ENCODE data around the gene CNN1. TPM values are rescaled to one million over a fixed set of nuclear protein-coding genes. Genes with fewer than 3 reads are reported as not detected.

CNN1 gene
- total and polyA plus RNA-seq, 4 donors, result 3.6 to 11.2 (median 3.9) TPM

DNA sequence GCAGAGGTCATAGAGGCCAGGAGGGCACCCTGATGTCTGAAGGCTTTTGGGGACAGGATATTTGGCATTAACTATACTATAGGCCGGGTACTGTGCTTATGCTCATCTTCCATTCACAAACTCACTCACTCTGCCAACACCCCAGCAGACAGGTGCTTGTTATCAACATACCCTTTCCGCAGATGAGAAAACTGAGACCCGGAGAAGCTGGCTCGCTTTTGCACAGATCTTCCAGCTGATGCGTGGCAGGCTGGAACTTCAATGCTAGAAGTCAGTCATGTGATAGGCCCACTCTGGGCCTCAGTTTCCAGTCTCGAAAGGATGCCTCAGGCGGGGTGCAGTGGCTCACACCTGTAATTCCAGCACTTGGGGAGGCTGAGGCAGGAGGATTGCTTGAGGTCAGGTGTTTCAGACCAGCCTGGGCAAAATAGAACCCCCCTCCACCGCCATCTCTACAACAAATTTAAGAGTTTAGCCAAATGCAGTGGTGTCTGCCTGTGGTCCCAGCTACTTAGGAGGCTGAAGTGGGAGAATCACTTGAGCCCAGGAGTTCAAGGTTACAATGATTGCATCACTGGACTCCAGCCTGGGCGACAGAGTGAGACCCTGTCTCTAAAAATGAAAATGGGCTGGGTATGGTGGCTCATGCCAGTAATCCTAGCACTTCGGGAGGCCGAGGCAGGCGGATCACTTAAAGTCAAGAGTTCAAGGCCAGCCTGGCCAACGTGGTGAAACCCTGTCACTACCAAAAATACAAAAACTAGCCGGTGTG lies 9.5 kb downstream of the CNN1 start:
- Histone ChIP-seq H3K9me3 (ENCODE audit: control insufficient read depth, insufficient read depth, low read length) (no peaks in the 10 kb centered on the region), H3K4me1 (ENCODE audit: control insufficient read depth, insufficient read depth, low read length) (no peaks in the 10 kb centered on the region), H3K36me3 (ENCODE audit: control insufficient read depth, insufficient read depth, low read length) (peaks cover 27% of the 10 kb centered on the region), H3K27ac (ENCODE audit: low read depth, low read length) (no peak overlapping the region), H3K27me3 (ENCODE audit: control insufficient read depth, insufficient read depth, low read length) (no peaks in the 10 kb centered on the region), H3K4me3 (ENCODE audit: low read depth, low read length) (no peak overlapping the region)
- 95% methylated on average over 8 of the region's 14 CpGs for WGBS (ENCODE audit: insufficient coverage)
- DNase-seq (ENCODE audit: low read depth in 4 of 6, low spot score in 6 of 6), result no peak

DNA sequence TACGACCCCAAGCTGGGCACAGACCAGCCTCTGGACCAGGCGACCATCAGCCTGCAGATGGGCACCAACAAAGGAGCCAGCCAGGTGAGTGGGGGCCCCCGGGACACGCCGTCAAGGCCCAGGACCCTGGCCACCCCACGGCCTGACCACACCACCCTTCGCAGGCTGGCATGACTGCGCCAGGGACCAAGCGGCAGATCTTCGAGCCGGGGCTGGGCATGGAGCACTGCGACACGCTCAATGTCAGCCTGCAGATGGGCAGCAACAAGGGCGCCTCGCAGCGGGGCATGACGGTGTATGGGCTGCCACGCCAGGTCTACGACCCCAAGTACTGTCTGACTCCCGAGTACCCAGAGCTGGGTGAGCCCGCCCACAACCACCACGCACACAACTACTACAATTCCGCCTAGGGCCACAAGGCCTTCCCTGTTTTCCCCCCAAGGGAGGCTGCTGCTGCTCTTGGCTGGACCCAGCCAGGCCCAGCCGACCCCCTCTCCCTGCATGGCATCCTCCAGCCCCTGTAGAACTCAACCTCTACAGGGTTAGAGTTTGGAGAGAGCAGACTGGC lies 10.8 kb downstream of the CNN1 start:
- Histone ChIP-seq H3K9me3 (ENCODE audit: control insufficient read depth, insufficient read depth, low read length) (no peaks in the 10 kb centered on the region), H3K4me1 (ENCODE audit: control insufficient read depth, insufficient read depth, low read length) (no peaks in the 10 kb centered on the region), H3K4me3 (ENCODE audit: low read depth, low read length) (no peak overlapping the region), H3K27me3 (ENCODE audit: control insufficient read depth, insufficient read depth, low read length) (no peaks in the 10 kb centered on the region), H3K27ac (ENCODE audit: low read depth, low read length) (no peak overlapping the region), H3K36me3 (ENCODE audit: control insufficient read depth, insufficient read depth, low read length) (peaks cover 41% of the 10 kb centered on the region)
- DNase-seq (ENCODE audit: low read depth in 4 of 6, low spot score in 6 of 6), result no peak
- 89% methylated on average over 22 of the region's 24 CpGs for WGBS (ENCODE audit: insufficient coverage)

DNA sequence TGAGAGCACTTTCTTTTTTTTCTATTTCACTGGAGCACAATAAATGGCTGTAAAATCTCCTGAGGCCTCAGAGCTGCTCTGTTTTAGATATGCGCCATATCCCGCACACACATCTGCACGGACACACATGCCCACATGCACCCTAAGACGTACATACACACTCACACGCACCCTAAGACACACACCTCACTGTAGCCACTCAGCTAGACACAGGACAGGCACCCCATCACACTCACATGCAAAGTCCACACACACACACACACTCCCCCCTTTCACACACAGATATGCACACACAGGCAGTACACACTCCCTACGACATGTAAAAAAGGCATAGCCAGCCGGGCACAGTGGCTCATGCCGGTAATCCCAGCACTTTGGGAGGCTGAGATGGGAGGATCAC lies 11.6 kb downstream of the CNN1 start:
- no peak for DNase-seq (ENCODE audit: low read depth in 4 of 6, low spot score in 6 of 6)
- 72% methylated on average over 5 of the region's 8 CpGs for WGBS (ENCODE audit: insufficient coverage)
- H3K27ac ChIP-seq (ENCODE audit: low read depth, low read length), result no peak overlapping the region
- no peaks in the 10 kb centered on the region for H3K27me3 ChIP-seq (ENCODE audit: control insufficient read depth, insufficient read depth, low read length)
- peaks cover under 1% of the 10 kb centered on the region for H3K4me1 ChIP-seq (ENCODE audit: control insufficient read depth, insufficient read depth, low read length)
- H3K9me3 ChIP-seq (ENCODE audit: control insufficient read depth, insufficient read depth, low read length), result no peaks in the 10 kb centered on the region
- H3K4me3 ChIP-seq (ENCODE audit: low read depth, low read length), result no peak overlapping the region
- H3K36me3 ChIP-seq (ENCODE audit: control insufficient read depth, insufficient read depth, low read length), result peaks cover 48% of the 10 kb centered on the region

DNA sequence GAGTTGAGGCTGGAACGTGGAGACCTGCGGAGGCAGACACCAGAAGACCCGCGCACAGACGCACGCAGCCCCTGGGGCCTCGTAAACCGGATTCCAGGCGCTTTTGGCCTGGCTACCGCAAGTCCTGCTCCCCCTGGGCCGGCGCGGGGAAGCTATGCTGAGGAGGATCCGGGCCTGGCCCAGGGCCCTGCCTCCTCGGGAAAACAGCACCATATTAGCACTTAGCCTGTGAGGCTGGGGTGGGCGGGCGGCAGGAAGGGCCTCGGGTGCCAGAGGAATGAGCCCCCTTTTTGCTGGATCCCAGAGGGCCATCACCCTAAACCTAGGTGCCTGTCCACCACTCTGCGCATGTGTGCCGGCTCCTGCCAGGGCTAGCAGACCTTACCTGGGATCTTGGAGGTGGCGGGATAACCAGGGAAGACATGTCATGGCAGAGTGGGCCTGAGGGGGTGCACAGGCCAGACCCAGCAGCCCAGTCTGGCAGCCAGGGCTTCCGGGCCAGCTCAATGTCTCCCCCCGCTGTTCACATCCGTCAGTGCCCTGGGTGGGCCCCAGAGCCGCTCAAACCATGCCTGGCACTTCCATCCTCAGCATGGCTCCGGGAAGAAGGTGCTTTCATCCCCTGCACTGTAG lies 13.1 kb downstream of the CNN1 start:
- Histone ChIP-seq H3K4me1 (ENCODE audit: control insufficient read depth, insufficient read depth, low read length) (peaks cover 11% of the 10 kb centered on the region), H3K9me3 (ENCODE audit: control insufficient read depth, insufficient read depth, low read length) (no peaks in the 10 kb centered on the region), H3K4me3 (ENCODE audit: low read depth, low read length) (no peak overlapping the region), H3K36me3 (ENCODE audit: control insufficient read depth, insufficient read depth, low read length) (peaks cover 58% of the 10 kb centered on the region), H3K27me3 (ENCODE audit: control insufficient read depth, insufficient read depth, low read length) (no peaks in the 10 kb centered on the region), H3K27ac (ENCODE audit: low read depth, low read length) (no peak overlapping the region)
- DNase-seq (ENCODE audit: low read depth in 4 of 6, low spot score in 6 of 6), result no peak
- WGBS (ENCODE audit: insufficient coverage), result 82% methylated on average over 25 of the region's 26 CpGs

DNA sequence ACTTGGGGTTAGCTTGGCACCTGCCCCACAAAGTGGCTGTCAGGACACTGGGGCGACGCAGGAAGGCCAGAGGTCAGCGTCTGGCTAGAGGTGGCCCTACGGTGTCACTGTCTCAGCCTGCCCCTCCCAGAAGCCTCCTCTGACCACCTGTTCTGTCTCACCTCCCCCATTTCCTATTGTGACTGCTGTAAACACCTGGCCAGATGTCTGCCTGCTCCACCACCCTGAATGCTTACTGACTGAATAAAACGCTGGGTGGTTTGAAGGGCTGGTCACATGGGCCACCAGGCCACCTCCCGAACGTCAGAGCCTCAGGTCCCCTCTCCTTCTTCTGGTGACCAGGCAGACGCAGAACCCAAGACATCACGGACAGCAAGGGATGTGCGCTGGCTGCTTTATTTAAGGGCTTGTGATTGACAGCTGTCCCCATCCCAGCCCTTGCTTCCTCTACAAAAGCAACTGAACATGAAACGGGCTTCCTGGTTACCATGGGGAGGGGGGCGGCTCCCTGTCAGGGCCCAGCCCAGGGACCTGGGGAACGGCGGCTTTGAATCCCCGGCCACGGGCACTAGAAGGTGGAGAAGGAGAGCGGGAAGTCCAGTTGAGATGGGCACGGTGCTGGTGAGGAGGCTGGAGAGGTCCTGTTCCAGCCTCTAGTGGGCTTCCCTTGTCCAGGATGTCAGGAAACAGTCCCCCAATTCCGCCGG lies 14.2 kb downstream of the CNN1 start:
- no peak overlapping the region for H3K4me3 ChIP-seq (ENCODE audit: low read depth, low read length)
- no peak for DNase-seq (ENCODE audit: low read depth in 4 of 6, low spot score in 6 of 6)
- H3K36me3 ChIP-seq (ENCODE audit: control insufficient read depth, insufficient read depth, low read length), result peaks cover 62% of the 10 kb centered on the region
- H3K27ac ChIP-seq (ENCODE audit: low read depth, low read length), result no peak overlapping the region
- 81% methylated on average over 16 of the region's 20 CpGs for WGBS (ENCODE audit: insufficient coverage)
- no peaks in the 10 kb centered on the region for H3K27me3 ChIP-seq (ENCODE audit: control insufficient read depth, insufficient read depth, low read length)
- H3K9me3 ChIP-seq (ENCODE audit: control insufficient read depth, insufficient read depth, low read length), result no peaks in the 10 kb centered on the region
- H3K4me1 ChIP-seq (ENCODE audit: control insufficient read depth, insufficient read depth, low read length), result peaks cover 22% of the 10 kb centered on the region

DNA sequence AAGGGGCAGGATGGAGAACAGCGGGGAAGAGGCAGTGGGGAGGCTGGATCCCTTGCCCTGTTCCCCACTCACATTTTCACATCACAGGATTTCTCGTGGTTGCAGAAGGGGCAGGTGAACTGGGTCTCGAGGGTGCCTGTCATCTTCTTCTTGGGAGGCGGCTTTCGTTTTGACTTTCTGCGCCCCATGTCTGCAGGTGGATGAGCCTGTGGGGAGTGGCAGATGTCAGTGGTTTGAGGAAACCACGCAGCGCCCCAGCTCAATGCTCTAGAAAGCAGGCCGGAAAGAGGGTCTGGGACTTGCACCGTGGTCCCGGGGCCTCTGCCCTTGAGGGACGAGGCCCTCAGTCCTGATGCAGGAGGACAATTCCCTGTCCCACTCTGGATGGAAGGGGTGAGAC lies 15.5 kb downstream of the CNN1 start:
- Histone ChIP-seq H3K4me3 (ENCODE audit: low read depth, low read length) (no peak overlapping the region), H3K27ac (ENCODE audit: low read depth, low read length) (no peak overlapping the region), H3K4me1 (ENCODE audit: control insufficient read depth, insufficient read depth, low read length) (peaks cover 30% of the 10 kb centered on the region), H3K9me3 (ENCODE audit: control insufficient read depth, insufficient read depth, low read length) (no peaks in the 10 kb centered on the region), H3K36me3 (ENCODE audit: control insufficient read depth, insufficient read depth, low read length) (peaks cover 62% of the 10 kb centered on the region), H3K27me3 (ENCODE audit: control insufficient read depth, insufficient read depth, low read length) (no peaks in the 10 kb centered on the region)
- no peak for DNase-seq (ENCODE audit: low read depth in 4 of 6, low spot score in 6 of 6)
- 94% methylated on average over 11 of the region's 12 CpGs for WGBS (ENCODE audit: insufficient coverage)

DNA sequence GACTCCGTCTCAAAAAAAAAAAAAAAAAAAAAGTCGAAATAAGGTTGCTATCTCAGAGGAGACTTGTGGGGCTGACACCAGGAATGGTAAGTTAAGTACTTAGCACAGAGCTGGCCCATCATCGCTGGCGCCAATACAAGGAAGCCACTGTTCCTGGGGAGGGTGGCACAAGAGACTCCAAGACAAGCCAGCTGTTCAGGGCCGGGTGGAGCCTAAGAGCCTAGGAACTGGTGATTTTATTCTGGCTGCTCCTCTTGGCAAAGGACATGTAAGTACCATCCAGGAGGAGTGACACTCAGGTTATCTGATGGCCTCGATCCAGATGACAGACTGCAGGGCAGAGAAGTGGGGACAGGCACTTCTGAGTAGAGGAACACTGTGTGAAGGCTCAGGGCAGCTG lies 16.6 kb downstream of the CNN1 start:
- H3K9me3 ChIP-seq (ENCODE audit: control insufficient read depth, insufficient read depth, low read length), result no peaks in the 10 kb centered on the region
- H3K36me3 ChIP-seq (ENCODE audit: control insufficient read depth, insufficient read depth, low read length), result peaks cover 55% of the 10 kb centered on the region
- H3K27me3 ChIP-seq (ENCODE audit: control insufficient read depth, insufficient read depth, low read length), result no peaks in the 10 kb centered on the region
- H3K4me3 ChIP-seq (ENCODE audit: low read depth, low read length), result no peak overlapping the region
- 71% methylated on average over 4 of the region's 6 CpGs for WGBS (ENCODE audit: insufficient coverage)
- no peak overlapping the region for H3K27ac ChIP-seq (ENCODE audit: low read depth, low read length)
- DNase-seq (ENCODE audit: low read depth in 4 of 6, low spot score in 6 of 6), result peak in 1 of 6 donors; percentile 47
- peaks cover 39% of the 10 kb centered on the region for H3K4me1 ChIP-seq (ENCODE audit: control insufficient read depth, insufficient read depth, low read length)

DNA sequence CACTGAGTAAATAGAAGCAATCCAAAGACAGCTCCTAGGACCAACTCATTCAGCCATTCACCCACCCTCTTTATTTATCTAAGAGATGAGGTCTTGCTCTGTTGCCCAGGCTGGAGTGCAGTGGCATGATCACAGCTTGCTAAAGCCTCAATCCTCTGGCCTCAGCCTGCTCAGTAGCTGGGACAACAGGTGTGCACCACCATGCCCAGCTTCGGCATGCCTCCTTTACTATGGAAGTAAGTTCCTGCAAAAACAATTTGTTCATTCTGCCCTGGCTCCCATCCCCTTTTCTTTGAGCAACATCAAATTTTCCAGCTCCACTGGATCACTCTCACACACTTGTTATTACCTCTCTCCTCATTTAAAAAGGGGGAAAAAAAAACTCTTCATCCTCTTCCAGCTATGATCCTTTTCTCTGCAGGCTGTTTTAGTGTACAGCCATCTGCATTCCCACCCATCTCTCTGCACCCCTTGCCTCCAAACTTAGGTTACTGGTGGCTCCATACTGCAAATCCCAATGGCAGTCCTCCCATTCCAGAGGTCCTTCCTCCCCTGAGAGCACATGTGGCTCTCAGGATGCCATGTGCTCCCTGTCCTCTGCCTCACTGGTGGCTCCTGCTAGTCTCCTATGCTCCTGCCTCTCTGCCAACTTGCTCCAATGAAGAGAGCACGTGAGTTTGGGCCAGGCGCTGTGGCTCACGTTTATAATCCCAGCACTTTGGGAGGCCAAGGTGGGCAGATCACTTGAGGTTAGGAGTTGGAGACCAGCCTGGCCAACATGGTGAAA lies 18.2 kb downstream of the CNN1 start:
- DNase-seq (ENCODE audit: low read depth in 4 of 6, low spot score in 6 of 6), result no peak
- Histone ChIP-seq H3K27ac (ENCODE audit: low read depth, low read length) (no peak overlapping the region), H3K4me1 (ENCODE audit: control insufficient read depth, insufficient read depth, low read length) (peaks cover 40% of the 10 kb centered on the region), H3K9me3 (ENCODE audit: control insufficient read depth, insufficient read depth, low read length) (no peaks in the 10 kb centered on the region), H3K27me3 (ENCODE audit: control insufficient read depth, insufficient read depth, low read length) (no peaks in the 10 kb centered on the region), H3K4me3 (ENCODE audit: low read depth, low read length) (no peak overlapping the region), H3K36me3 (ENCODE audit: control insufficient read depth, insufficient read depth, low read length) (peaks cover 47% of the 10 kb centered on the region)
- 100% methylated on average over 1 of the region's 4 CpGs for WGBS (ENCODE audit: insufficient coverage)
